Transverse colon (tissue), 4 donors: Measurements from ENCODE around the gene DGKD.

Source experiments
- EP300 ChIP-seq: sonication (generic); formaldehyde crosslinking; IDR thresholded peaks from one replicate; pipeline ENCODE4 v1.6.1; 2017; ENCODE audit warnings: antibody characterized with exemption, low read depth
- POLR2A ChIP-seq: fragments of 450-650 bp; IDR thresholded peaks from one replicate; pipeline ENCODE4 v1.6.1; 2016; ENCODE audit warnings: antibody characterized with exemption, mild to moderate bottlenecking, moderate library complexity
- POLR2AphosphoS5 ChIP-seq, 3 donors: sonication (generic); formaldehyde crosslinking; IDR thresholded peaks; one replicate each; pipeline ENCODE4 v1.6.1; 2016; ENCODE audit warnings: antibody characterized with exemption in 3 of 3
- TF ChIP-seq, protein P1 (sequence below), 5 experiments: fragments of 200-600 bp in 3 of 5; fragments of 450-650 bp in 2 of 5; sonication (generic) in 3 of 5; IDR thresholded peaks; 1 replicate in 2 of 5; 2 replicates in 3 of 5; pipeline ENCODE4 v1.5.1; 2016 to 2017; ENCODE audit warnings: antibody characterized with exemption in 5 of 5, inconsistent platforms in 3 of 5, mild to moderate bottlenecking in 2 of 5, moderate library complexity in 1 of 5

DNA sequence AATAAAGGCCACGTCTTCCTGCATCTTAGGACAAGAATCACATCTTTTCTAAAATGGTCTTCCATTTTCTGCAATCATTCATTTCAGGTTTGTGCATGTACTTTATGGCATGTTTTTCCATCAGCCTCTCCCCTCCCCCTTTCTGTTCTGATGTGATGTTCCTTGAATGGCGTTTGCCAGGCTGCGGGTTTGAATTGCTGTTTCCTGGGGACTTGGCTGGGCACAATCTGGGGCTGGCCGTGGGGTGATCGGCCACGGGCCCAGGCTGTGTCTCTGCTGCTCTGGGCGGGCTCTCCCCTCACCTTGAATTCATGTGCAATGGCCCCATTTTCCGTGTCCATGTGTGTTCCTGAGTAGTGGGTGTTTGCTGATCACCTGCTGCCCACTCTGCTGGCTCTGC, 15.2 kb downstream of the DGKD start:
- TF ChIP-seq, protein P1, sequence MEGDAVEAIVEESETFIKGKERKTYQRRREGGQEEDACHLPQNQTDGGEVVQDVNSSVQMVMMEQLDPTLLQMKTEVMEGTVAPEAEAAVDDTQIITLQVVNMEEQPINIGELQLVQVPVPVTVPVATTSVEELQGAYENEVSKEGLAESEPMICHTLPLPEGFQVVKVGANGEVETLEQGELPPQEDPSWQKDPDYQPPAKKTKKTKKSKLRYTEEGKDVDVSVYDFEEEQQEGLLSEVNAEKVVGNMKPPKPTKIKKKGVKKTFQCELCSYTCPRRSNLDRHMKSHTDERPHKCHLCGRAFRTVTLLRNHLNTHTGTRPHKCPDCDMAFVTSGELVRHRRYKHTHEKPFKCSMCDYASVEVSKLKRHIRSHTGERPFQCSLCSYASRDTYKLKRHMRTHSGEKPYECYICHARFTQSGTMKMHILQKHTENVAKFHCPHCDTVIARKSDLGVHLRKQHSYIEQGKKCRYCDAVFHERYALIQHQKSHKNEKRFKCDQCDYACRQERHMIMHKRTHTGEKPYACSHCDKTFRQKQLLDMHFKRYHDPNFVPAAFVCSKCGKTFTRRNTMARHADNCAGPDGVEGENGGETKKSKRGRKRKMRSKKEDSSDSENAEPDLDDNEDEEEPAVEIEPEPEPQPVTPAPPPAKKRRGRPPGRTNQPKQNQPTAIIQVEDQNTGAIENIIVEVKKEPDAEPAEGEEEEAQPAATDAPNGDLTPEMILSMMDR (IDR thresholded peaks at IDR 0.05) = no peak
- no peak for TF ChIP-seq POLR2AphosphoS5 (IDR thresholded peaks at IDR 0.05)
- TF ChIP-seq POLR2A = no peak
- no peak for TF ChIP-seq EP300
